HCT116 (cell line): ENCODE results near the gene TMEM125.

ENCODE experiments used
- CBX3 ChIP-seq: IDR thresholded peaks from 2 replicates; pipeline ENCODE4 v1.6.1; 2012; ENCODE audit warnings: low read depth
- EZH2 ChIP-seq: fragments of 200-600 bp; sonication (generic); IDR thresholded peaks from 2 replicates; pipeline ENCODE4 v1.6.1; 2017; ENCODE audit warnings: antibody characterized with exemption, mixed run types
- EZH2phosphoT487 ChIP-seq: fragments of 200-600 bp; IDR thresholded peaks from 2 replicates; pipeline ENCODE4 v1.6.1; 2018; ENCODE audit warnings: antibody characterized with exemption, borderline replicate concordance
- JUND ChIP-seq: IDR thresholded peaks from 2 replicates; pipeline ENCODE4 v1.6.1; 2012
- POLR2A ChIP-seq: IDR thresholded peaks from 2 replicates; pipeline ENCODE4 v1.7.0; 2011; ENCODE audit warnings: borderline replicate concordance; ENCODE audit not compliant: insufficient read depth, insufficient read length; ENCODE audit errors: extremely low read depth
- POLR2AphosphoS5 ChIP-seq: IDR thresholded peaks from 2 replicates; pipeline ENCODE4 v1.6.1; 2011; ENCODE audit warnings: mild to moderate bottlenecking, low read depth, low read length, moderate library complexity
- RAD21 ChIP-seq: IDR thresholded peaks from 2 replicates; pipeline ENCODE4 v1.6.1; 2012; ENCODE audit warnings: low read depth, mild to moderate bottlenecking
- REST ChIP-seq: IDR thresholded peaks from 2 replicates; pipeline ENCODE4 v1.6.1; 2012; ENCODE audit warnings: low read depth
- SP1 ChIP-seq: IDR thresholded peaks from 2 replicates; pipeline ENCODE4 v1.6.1; 2012; ENCODE audit warnings: low read depth
- ZNF274 ChIP-seq: fragments of 200-500 bp; sonication (Bioruptor generic); IDR thresholded peaks from 2 replicates; pipeline ENCODE4 v1.6.1; 2014; ENCODE audit warnings: mild to moderate bottlenecking, low read depth, low read length, inconsistent platforms
- TF ChIP-seq, protein P1 (sequence below): IDR thresholded peaks from 2 replicates; pipeline ENCODE4 v1.6.1; 2012
- TF ChIP-seq, protein P2 (sequence below), 3 experiments: fragments of 200-600 bp in 1 of 3; sonication (generic) in 1 of 3; IDR thresholded peaks in 2 of 3; conservative IDR thresholded peaks in 1 of 3; 2 replicates each; pipeline ENCODE4 v1.5.1; 2012 to 2017; ENCODE audit warnings: low read depth in 2 of 3, low read length in 2 of 3, antibody characterized with exemption in 1 of 3, borderline replicate concordance in 1 of 3, control low read depth in 1 of 3, mild to moderate bottlenecking in 1 of 3, mixed read lengths in 1 of 3, mixed run types in 1 of 3, moderate library complexity in 1 of 3; ENCODE audit not compliant: insufficient read depth in 1 of 3
- TF ChIP-seq, protein P3 (sequence below): IDR thresholded peaks from 2 replicates; pipeline ENCODE4 v1.6.1; 2011; ENCODE audit warnings: mild to moderate bottlenecking, low read length, moderate library complexity; ENCODE audit not compliant: insufficient replicate concordance; ENCODE audit errors: extremely low read depth

- TF ChIP-seq, protein P1, sequence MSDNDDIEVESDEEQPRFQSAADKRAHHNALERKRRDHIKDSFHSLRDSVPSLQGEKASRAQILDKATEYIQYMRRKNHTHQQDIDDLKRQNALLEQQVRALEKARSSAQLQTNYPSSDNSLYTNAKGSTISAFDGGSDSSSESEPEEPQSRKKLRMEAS: no peak
- TF ChIP-seq ZNF274 (no peak), POLR2AphosphoS5 (no peak), POLR2A (no peak), REST (no peak), CBX3 (no peak), SP1 (no peak), EZH2phosphoT487 (no peak), JUND (no peak), EZH2 (no peak), RAD21 (no peak)
- TF ChIP-seq, protein P2, sequence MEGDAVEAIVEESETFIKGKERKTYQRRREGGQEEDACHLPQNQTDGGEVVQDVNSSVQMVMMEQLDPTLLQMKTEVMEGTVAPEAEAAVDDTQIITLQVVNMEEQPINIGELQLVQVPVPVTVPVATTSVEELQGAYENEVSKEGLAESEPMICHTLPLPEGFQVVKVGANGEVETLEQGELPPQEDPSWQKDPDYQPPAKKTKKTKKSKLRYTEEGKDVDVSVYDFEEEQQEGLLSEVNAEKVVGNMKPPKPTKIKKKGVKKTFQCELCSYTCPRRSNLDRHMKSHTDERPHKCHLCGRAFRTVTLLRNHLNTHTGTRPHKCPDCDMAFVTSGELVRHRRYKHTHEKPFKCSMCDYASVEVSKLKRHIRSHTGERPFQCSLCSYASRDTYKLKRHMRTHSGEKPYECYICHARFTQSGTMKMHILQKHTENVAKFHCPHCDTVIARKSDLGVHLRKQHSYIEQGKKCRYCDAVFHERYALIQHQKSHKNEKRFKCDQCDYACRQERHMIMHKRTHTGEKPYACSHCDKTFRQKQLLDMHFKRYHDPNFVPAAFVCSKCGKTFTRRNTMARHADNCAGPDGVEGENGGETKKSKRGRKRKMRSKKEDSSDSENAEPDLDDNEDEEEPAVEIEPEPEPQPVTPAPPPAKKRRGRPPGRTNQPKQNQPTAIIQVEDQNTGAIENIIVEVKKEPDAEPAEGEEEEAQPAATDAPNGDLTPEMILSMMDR (IDR thresholded peaks at IDR 0.05 in 2 of 3, conservative IDR thresholded peaks at IDR 0.05 in 1 of 3; ENCODE audit: borderline replicate concordance in 1 of 3, insufficient read depth in 1 of 3, low read depth in 2 of 3, low read length in 2 of 3): no peak
- TF ChIP-seq, protein P3, sequence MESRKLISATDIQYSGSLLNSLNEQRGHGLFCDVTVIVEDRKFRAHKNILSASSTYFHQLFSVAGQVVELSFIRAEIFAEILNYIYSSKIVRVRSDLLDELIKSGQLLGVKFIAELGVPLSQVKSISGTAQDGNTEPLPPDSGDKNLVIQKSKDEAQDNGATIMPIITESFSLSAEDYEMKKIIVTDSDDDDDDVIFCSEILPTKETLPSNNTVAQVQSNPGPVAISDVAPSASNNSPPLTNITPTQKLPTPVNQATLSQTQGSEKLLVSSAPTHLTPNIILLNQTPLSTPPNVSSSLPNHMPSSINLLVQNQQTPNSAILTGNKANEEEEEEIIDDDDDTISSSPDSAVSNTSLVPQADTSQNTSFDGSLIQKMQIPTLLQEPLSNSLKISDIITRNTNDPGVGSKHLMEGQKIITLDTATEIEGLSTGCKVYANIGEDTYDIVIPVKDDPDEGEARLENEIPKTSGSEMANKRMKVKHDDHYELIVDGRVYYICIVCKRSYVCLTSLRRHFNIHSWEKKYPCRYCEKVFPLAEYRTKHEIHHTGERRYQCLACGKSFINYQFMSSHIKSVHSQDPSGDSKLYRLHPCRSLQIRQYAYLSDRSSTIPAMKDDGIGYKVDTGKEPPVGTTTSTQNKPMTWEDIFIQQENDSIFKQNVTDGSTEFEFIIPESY: no peak
These were observed 2.4 kb upstream of the TMEM125 start for GRCh38 chr1:43267291-43267805.
